ENCODE measurements around the gene COL26A1.
"Not testable (repeated sequence)": the region's sequence is repeated elsewhere in the genome, so short reads cannot be mapped to it uniquely, and the experiment has no call there.

Gene COL26A1

DNA sequence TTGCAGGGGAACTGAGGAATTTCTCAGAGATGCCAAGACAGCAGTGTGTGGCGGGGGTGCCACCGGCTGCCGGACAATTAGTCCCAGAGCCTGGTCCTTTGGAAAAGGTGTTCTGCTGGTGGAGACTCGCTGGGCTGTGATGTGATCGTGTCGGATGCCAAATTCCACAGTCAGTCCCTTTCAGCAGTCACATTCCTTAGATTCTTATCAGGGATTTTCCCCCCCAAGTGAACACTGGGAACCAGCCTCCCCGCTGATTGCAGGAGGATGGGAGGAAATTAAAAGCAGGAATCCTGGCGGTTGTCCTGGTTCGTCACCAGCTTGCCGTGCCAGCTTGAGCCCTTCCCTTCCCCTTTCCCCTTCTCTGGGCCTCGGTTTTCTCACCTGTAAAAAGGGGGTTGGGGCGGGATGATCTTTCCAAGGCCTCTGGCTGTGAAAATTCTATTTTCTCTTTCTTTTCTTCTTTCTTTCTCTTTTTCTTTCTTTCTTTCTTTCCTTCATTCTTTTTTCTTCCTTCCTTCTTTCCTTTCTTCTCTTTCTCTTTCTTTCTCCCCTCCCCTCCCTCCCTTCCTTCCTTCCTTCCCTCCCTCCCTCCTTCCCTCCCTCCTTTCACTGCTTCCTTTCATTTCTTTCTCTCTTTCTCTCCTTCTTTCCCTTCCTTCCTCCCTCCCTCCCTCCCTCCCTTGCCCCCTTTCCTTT is 39.6 kb downstream of the COL26A1 start:
- DNase-seq (ENCODE audit: low read depth): no peak

GRCh38 chr7:101402835-101403234 is 40.2 kb downstream of the COL26A1 start:
- DNase-seq (ENCODE audit: low read depth): no peak

DNA sequence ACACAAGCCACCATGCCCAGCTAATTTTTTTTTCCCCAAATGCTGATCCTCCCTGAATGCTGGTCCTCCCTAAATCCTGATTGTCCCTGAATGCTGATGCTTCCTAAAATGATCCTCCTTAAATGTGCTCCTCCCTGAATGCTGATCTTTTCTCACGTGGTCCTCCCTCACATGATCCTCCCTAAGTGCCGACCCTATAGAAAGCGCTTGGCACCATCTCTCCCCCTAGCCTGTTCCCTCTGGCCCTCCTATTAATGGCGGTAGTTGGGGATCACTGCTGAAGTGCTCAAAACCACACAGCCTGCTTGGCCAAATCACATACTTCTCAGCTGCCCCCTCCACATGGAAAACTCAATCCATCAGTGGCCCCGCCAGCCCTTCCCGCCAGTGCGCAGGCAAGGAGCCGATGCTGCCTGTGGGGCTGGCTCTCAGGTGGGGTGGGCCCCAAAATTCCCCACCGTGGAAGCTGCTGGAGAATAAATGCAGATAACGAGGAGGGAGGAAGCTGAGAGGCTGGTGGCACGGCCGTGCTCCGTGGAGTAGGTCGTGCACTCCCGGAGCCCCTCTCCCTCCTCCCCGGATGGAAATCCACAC is 42.9 kb downstream of the COL26A1 start:
- no peak for DNase-seq (ENCODE audit: low read depth)

DNA sequence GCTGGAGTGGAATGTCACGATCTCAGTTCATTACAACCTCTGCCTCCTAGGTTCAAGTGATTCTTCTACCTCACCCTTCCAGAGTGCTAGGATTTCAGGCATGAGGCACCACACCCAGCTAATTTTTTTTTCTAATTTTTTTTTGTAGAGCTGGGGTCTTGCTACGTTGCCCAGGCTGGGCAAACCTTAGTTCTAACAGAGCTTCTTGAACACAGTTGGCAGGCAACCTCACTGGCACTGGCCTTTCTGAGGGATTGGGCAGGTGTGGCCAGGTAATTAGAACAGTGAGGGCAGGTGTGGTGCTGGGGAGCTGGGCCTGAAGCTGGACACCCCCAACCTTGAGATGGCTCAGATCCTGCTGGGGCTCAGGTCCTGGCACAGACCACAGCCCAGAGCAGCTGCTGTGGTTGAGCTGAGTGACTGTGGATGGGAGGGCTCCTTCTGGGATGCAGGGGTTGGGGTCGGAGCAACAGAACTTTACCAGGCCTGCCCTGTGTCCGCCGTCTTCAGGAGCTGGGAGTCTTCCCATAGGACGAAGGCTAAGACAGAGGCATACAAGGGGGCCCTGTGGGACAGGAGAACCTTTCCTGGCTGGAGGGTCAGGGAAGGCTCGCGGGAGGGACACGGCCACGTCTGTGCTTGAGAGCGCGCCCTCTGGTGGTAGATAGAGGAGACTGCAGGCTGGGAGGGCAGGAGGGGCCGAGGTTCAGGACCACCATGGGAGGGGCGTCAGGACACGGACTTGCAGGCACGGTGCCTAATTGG is 48.2 kb downstream of the COL26A1 start:
- DNase-seq (ENCODE audit: low read depth): peak; percentile 18

- no peak for DNase-seq (ENCODE audit: low read depth)
These were observed 48.8 kb downstream of the COL26A1 start for GRCh38 chr7:101411508-101411874.

DNA sequence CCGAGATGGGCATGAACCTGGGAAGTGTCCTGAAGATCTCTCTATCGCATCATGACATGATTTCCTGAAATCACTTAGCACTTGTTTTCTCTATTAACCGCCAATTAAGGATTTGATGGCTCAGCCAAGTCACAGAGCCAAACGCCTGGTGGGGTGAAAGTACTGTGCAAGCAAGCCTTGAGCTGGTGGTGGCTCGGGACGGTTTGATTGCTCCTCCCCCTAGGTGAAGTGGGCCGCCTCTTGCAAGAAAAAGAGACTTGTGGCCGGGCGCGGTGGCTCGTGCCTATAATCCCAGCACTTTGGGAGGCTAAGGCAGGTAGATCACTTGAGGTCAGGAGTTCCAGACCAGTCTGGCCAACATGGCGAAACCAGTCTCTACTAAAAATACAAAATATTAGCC is 50.3 kb downstream of the COL26A1 start:
- DNase-seq (ENCODE audit: low read depth): no peak

DNA sequence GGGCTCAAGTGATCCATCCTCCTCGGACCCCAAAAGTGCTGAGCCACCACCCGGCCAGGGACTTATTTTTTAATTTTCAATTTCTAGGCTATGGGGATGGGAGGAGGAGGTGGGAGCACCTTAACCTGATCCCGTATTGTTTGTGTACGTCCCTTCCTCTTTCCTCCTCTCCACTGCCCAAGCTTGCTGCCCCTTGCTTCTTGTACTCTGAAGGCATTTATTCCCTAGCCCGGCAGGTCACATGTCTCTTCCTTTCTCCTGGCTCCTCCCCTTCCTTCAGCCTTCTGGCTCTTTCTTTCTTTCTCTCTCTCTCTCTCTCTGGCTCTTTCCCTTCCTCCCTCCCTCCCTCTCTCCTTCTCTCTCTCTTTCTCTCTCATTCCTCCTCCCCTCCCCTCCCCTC is 56.0 kb downstream of the COL26A1 start:
- no peak for DNase-seq (ENCODE audit: low read depth)

GRCh38 chr7:101419831-101420230 is 57.2 kb downstream of the COL26A1 start:
- no peak for DNase-seq (ENCODE audit: low read depth)

DNA sequence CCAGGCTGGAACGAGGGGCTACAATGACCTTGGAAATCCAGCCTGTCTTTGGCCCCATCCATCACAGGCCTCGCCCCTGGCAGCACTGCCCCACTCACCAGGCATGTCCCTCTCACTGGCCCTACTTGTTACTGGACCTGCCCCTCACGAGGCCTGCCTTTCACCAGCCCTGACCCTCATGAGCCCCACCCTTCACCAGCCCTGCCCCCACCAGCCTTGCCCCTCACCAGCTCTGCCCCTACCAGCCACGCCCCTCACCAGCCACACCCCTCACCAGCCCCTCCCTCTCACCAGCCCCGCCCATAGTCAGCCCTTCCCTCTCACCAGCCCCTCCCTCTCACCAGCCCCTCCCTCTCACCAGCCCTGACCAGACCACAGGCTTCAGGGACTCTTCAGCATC is 57.8 kb downstream of the COL26A1 start:
- no peak for DNase-seq (ENCODE audit: low read depth)

DNA sequence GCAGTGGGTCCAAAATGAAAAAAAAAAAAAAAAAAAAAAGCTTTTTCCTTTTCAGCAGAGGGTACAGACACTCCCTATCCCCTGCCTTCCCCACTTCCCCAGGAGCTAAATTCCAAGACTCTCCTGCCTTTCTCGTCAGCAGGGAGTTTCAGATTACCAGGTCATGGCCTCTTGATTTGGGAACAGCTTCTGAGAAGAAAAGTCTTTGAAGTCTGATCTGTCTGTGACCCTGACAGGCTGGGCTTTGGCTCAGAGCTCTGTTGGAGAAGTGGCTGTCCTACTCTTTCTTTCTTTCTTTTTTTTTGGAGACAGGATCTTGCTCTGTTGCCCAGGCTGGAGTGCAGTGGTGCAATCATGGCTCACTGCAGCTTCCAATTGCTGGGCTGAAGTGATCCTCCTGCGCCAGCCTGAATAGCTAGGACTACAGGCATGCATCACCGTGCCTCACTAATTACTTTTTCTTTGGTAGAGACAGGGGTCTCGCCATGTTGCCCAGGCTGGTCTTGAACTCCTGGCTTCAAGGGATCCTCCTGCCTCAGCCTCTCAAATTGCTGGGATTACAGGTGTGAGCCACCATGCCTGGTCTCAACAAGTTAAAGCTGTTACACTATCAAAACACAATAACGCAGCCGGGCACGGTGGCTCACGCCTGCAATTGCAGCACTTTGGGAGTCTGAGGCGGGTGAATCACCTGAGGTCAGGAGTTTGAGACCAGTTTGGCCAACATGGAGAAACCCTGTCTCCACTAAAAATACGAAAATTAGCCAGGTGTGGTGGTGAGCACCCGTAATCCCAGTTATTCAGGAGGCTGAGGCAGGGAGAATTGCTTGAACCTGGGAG is 59.9 kb downstream of the COL26A1 start:
- DNase-seq (ENCODE audit: low read depth): no peak

DNA sequence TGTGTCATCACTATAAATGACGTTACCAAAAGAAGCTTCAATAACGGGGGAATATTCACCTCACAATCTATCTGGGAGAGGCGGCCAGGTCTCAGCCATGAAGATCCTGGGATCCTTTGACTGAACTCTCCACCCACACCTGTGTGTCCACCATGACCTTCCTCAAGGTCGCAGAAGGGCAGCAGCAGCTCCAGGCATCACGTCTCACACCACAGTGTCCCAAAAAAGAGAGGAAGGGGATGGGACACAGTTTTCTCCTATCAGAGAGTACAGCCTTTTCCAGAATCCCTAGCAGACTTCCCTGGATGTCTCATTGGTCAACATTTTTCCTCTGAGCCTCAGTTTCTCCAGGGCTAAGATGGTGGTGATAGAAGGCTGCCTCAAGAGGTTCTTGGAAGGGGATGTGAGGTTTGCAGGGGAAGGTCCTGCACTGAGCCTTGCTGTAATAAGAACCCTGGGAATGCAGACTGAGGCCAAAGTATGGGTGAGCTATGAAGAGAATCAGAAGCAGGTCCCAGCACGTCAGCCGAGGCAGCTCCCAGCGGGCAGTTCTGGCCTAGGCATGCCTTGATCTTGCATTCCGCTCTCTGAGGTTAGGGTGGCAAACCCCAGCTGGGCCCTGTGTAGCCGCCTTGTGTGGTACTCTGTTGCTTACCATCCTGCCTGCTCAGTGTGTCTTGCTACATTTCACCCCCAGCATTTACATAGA is 63.8 kb downstream of the COL26A1 start:
- no peak for DNase-seq (ENCODE audit: low read depth)

GRCh38 chr7:101428093-101428866 is 65.6 kb downstream of the COL26A1 start:
- DNase-seq (ENCODE audit: low read depth): no peak

GRCh38 chr7:101432316-101432715 is 69.6 kb downstream of the COL26A1 start:
- no peak for DNase-seq (ENCODE audit: low read depth)

DNA sequence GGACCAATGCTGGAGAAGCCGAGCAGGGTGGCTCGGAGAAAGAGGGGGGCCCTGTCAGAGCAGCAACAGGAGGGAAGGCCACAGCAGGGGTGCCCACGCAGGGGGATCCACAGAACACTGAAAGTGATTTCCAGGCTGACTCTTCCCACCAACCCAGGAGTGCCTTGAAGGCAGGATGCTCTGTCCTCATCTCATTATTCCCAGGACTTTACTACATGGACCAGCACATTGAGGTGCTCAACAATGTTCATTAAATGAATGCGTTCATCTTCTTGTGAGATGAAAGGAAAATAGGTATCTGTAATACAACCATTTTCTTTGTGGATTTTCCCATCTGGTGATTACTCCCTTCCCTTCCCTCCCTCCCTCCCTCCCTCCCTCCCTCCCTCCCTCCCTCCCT is 71.0 kb downstream of the COL26A1 start:
- DNase-seq (ENCODE audit: low read depth): no peak

DNA sequence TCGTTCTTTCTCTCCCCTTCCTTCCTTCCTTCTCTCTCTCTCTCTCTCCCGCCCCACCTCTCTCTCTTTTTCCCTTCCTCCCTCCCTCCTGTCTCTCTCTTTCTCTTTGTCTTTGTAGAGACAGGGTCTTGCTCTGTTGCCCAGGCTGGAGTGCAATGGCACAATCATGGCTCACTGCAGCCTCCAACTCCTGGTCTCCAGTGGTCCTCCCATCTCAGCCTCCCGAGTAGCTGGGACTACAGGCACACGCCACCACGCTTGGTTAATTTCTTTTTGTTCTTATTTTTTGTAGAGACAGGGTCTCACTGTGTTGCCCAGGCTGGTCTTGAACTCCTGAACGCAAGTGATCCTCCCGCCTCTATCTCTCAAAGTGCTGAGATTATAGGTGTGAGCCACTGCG is 71.5 kb downstream of the COL26A1 start:
- DNase-seq (ENCODE audit: low read depth): not testable (repeated sequence)

DNA sequence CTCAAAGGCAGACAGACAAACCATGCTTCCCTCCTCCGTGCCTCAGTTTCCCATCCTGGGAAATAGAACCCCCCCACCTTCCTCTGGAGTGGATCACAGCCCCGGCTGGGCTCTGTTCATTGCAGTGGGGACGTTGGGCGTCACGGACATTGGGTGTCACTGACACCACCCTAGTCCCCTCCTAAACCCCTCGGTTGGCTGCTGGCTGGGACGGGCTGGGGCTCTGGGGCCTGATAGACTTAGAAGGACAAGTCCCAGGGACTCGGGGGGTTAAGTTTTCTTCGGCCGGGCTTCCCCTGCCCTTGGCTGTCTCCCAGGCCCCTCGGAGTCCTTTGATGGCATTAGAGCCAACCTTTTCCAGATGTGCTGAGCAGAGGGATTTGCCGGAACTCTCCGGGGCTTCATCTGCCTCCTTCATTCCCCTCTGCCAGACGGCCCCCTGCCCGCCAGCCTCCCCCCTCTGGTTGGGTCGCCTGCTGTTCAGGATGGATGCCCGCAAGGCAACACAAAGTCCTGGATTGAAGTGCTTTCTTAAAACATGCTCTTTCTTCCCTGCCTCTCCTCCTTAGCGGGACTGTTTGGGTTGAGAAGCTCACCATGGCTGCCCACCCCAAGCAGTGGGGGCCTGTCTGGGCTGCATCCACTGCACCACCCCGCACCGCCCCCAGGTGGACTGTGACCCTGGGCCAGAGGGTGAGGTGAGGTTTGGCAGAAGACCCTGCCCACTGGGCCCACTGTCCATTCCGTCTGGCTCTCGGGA is 73.0 kb downstream of the COL26A1 start:
- DNase-seq (ENCODE audit: low read depth): no peak

- no peak for DNase-seq (ENCODE audit: low read depth)
These were observed 73.6 kb downstream of the COL26A1 start for GRCh38 chr7:101436221-101436735.

GRCh38 chr7:101436857-101437576 is 74.3 kb downstream of the COL26A1 start:
- DNase-seq (ENCODE audit: low read depth): no peak

- DNase-seq (ENCODE audit: low read depth): no peak
These were observed 79.2 kb downstream of the COL26A1 start for GRCh38 chr7:101441890-101442289.

Data from activated T-cell treated with anti-CD3 and anti-CD28 coated beads for 24 hours (primary cell).